HG03280 (cell line): ENCODE data around the gene CAMK2D.

Source experiments
- ATAC-seq: cut with Tn5 transposase; IDR thresholded peaks from one replicate; pipeline ENCODE4 v1.9.1; 2021; ENCODE audit warnings: mild to moderate bottlenecking, moderate library complexity; ENCODE audit not compliant: unreplicated experiment

CAMK2D gene

DNA sequence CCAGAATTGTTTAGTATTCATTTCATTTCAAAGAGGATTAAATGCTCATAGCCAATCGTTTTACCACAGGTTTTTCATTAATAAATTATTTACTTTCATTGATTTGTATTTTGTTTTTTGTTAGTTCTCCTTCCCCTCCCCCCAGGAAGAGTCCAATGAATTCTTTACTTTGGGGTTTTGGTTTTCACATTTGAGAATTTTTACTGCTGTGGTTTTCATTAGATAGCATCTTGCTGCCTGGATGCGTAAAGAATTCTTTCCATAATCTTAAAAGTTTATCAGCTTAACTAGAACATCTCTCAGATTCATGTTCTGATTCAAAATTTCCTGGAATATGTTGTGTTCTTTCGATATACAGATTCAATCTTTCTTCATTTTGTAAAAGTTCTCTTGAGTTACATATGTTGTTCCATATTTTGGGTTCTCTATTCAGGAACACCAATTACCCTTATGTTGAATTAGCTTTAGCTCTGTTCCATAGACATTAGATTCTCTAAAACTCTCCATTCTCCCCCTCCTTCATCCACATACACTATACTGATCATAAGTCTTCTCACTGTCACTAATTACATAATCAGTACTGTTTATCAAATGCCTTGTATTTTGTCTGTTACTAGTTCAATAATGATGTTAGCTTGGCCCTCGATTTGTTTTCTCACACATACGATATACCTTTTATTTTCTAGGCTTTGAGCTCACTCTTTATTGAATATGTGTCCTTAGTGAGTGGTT, 184.4 kb downstream of the CAMK2D start:
- no peak for ATAC-seq

DNA sequence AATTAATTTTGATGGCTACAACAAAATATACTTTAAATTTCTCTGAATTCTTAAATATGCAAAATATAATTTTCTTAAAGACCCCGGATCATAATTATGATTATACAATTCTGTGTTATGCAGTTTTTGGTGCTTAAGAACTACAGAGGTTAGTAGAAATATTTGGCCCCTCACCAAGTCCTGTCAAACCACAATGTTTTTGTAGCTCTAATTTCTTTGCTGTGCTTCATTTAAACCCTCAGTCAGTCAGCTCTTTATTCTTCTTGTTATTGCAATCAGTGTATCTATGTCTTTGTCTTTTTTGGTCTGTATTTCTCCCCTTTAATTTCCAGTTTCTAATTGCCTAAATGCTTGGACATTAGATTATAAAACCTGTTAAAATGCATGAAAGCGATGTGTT, 186.1 kb downstream of the CAMK2D start:
- no peak for ATAC-seq

DNA sequence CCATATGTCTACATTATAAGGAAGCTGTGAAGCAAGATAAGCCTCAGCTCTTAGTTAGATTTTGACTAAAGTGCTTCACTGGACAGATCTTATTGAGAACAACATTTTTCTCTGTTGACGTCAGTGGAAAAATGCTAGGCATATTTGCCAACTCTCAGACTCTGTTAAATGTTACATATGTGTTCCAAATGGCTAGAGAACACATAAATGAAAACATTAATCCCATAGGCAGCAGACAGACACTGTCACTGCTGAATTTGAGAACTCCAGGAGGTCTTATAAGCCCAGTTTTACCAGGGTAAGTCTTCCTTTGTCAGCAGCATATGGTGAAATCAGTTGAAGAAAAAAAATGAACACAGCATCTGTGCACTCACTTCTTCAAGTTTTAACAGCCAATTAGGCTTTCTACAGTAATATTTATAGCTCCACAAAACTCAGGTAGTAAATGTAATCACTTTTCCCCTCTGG, 186.9 kb downstream of the CAMK2D start:
- ATAC-seq = no peak

DNA sequence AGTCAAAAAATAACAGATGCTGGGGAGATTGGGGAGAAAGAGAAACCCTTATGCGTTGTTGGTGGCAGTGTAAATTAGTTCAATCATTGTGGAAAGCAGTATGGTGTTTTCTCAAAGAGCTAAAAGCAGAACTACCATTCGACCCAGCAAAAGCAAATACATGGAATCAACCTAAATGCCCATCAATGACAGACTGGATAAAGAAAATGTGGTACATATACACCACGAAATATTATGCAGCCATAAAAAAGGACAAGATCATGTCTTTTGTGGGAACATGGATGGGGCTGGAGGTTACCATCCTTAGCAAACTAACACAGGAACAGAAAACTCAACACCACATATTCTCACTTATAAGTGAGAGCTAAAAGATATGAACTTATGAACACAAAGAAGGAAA, 188.9 kb downstream of the CAMK2D start:
- ATAC-seq = no peak

DNA sequence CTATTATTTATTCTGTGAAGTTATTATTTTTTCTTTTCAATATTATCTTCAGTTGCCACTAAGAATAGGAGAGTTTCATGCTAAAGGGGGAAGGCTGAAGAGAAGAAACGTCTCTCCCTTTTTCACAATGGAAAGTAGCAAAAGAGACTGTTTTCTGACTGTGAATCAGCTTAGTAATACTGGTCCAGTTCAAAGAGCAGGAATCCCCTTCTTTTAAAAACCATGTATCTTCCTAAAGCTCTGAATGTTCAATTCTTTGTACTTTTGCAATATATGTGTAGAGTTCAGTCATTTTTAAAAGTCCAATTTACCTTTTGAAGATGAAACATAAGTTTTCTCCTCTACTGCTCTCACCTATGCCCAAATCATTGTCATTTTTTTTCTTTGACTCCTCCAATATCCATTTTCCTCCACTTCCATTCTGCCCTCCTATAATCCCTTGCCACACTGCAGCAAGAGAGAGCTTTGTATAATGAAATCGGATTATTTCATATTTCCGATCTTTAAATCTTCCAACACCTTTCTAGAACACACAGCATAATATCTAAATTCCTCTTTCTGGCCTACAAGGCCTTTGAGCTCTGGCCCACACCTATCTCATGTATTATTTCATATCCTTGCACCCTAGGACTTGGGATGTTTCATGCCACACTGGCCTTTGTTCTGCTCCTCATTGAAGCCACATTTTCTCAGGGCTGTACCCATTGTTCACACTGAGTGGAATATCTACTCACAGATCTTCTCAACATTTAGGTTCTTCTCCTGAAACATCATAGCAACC, 195.3 kb downstream of the CAMK2D start:
- no peak for ATAC-seq

DNA sequence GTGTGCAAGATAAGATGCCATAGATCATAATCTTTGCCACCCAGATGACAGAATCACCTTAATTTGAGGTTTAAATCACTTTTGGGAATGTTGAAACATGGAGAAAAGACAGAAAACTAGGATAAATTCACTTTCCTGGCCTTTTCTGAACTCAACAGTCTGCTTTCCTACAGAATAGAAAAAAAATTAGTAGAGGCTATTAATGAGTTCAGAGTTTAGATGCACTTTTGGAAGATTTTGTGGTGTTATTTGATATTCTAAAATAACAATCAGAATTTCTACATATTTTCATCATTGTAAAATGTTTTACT, 195.9 kb downstream of the CAMK2D start:
- no peak for ATAC-seq

DNA sequence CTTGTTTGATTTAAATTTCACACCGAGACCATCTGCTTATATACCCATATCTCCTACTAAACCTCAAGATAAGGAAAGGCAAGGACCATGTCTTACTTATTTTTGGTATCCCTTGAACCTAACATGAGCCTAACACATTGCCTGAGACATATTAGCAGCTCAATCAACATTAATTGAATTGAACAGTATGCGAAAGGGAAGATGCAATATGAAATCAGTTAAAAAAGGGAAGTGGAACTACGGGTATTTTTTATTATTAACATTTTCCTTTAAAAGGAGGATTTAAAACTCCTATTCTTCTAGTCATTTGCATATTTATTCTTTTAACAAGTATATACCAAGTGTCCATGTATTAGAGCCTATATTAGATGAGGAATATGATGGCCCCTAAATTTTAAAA, 197.0 kb downstream of the CAMK2D start:
- ATAC-seq = peak; percentile 21

DNA sequence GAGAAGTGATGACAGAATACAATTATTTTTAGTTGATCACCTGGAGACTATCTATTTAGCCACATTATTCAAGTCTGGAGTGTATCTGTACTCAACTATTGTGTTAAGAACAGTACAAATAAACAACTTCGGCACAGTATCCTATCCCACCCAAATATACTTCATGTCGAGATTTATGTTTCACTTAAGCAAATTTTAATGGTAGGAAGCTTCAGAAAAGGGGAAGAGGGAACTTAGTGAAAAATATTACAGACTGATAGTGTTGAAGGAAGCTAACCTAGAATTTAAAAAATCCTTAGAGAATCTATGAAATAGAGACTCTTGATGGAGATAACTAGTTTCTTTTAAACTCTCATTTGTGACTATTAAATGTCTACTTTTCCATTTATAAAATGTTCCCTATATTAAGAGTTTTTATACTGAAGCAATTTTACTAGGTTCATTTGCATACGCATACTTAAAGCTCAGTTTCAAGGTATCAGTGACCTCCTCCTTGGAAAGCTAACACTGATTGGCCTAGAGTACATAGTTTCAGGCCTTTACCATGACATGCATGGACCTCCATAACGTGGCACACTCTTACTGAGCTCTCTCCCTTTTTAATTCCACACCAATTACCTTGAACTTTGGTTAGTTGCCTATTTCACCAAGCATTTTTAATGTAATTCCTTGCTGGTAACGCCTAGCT, 197.7 kb downstream of the CAMK2D start:
- no peak for ATAC-seq

DNA sequence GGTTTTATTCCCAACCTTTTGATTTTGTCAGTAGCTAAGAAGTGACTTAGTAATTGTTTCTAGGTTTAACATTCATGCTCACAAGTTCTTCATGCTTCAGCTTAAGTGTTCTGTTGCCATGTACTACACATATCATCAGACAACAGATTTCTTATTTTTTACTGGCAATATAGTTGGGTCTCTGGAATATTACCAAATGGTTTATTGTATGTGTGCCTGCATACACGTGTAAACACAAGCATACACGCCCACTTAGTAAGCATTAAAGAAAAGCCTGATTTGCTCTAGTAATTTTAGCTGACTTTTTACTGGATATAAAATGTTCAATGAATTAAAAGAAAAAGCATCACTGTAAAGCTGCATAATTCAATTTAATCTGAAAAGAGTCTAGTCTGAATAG, 199.8 kb downstream of the CAMK2D start:
- ATAC-seq = no peak

DNA sequence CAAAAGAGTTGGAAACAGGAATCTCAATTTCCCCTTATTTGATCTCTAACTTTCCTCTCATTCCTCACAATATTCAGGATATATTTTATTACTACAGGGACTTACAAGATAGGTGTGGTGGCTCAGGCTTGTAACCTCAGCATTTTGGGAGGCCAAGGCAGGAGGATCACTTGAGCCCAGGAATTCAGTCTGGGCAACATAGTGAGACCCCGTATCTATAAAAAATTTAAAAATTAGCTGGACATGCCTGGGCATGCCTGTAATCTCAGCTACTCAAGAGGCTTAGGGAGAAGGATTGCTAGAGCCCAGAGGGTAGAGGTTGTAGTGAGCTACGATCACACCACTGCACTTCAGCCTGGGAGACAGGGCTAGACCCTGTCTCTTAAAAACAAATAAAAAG, 200.4 kb downstream of the CAMK2D start:
- no peak for ATAC-seq

DNA sequence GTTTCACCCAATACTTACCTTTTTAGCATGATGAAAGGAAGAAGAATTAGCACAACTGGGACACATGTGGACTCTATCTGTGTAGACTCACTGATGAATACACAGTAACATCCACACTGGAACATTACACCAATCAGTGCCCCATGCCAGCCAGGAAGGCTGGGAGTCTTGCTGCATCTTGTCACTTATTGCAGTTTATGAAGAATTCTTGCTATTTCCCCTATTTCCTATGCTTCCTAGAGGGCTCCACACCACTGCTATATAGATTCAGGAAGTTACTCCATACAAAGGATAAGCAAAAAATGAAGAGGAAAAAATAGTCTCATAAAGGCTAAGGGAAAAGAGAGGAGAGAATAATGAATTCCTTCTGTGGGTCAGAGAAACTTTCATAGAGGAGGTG, 201.0 kb downstream of the CAMK2D start:
- no peak for ATAC-seq

DNA sequence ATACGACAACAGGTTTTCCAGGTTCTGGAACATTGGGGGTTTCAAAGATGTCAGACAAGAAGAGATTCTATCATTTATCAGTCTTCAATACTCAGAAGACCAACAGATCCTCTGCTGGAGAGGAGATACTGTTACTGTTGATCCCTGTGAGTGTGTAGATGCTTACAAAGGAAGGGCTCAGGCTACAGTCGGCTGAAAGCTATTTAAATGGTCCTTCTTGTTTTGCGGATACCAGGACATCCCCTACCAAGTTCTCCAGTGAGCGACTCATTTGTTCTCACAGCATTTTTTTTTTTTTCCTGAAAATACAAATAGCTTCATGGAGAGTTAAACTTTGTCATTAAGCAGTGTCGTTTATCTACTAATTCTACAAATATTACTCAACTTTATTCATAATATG, 201.6 kb downstream of the CAMK2D start:
- ATAC-seq = no peak

DNA sequence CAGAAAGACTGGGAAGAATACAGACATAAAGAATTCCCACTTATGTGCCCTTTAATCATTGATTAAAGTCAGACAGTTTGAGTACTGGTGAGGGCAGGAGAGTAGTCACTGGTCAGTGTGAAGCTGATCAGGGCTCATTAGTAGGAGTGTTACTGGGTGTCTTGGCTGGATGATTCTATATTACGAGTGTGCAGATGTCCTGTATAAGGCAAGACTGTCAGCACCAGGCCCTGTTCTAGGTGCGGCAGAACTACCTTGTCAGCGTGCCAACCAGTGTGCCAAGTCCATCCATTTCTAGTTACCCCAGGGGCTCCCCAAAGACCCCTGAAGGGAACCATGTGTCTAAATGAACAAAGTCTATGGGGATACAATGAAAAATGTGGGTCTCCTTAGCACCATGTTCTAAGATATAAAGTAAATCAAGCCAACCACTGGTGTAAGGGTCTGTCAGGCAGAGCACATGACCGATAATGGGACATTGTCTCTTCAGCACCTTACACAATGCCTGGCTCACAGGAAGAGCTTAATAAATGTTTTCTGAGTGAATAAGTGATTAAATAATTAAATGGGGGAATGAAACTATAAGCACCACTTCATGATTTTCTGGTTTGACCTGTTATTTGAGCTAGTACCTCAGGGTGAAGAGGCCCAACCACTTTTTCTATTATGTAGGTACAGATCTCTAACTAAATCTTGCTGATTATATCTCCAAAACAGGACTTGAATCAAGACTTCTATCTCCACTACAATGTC, 205.0 kb downstream of the CAMK2D start:
- ATAC-seq = no peak

DNA sequence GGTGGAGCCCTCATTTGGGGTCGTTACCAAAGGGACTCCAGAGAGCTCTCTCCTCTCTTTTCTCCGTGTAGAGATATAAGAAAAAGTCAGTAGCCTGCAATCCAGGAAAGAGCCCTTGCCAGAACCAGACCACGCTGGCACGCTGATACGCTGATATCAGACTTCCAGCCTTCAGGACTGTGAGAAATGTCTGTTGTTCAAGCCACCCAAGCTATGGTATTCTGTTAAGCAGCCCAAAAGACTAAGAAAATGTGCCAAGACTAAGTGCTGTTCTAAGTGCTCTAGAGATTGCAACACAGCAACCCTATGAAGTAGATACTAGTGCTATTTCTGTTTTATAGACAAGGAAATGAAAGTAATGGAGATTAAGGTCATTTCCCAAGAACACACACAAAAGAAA, 205.7 kb downstream of the CAMK2D start:
- ATAC-seq = no peak

DNA sequence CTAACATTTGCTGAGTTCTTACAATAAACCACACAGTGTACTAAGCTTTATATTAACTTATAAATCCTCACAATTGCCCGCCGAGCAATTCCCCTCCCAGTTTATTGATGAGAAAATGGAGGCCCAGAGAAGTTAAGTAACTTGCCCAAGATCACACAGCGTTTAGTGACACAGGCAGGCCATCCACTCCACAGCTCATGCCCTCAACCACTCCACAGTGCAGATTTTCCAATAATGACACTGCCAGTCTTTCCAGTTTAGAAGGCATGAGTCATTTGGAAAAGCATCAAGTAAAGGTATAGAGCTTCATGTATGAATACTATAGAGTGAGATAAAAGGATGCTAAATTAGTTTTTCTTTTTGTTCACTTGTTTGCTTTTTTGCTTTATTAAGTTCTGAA, 208.5 kb downstream of the CAMK2D start:
- no peak for ATAC-seq

DNA sequence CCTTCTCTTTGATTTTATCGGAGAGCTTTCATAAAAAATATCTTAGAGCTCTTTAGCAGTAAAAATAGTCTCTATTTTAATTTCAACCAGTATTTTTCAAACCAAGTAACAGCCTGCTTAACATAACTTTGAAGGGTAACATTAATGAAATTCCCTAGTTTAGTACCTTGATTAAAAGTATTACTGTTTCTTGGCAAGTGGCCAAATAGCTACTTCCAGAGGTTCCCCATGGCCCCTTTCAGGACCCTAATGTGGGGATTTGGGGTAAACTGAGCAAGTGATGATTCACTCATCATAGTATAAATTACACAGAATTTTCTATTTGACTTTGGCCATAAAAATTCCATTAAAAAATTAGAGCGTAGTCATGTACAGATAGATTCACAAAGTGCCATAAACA, 211.0 kb downstream of the CAMK2D start:
- ATAC-seq = no peak

DNA sequence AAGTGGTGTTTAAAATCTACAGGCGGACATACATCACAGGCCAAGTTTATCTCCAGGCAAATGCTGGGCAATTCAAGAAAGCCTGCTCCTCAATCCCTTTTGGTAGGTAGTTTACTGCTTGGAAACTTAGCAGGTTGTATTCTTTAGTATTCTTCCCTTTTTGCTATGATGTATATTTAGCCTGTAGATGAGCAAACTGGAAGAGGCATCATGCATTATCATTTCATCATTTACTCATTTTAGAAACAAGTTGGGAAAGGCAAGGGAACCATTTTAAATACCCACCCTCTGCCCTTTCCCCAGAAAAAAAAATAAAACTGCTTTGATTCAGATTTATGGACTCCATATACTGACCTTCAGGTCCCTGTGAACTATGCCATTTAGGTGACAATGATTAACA, 213.2 kb downstream of the CAMK2D start:
- ATAC-seq = no peak

DNA sequence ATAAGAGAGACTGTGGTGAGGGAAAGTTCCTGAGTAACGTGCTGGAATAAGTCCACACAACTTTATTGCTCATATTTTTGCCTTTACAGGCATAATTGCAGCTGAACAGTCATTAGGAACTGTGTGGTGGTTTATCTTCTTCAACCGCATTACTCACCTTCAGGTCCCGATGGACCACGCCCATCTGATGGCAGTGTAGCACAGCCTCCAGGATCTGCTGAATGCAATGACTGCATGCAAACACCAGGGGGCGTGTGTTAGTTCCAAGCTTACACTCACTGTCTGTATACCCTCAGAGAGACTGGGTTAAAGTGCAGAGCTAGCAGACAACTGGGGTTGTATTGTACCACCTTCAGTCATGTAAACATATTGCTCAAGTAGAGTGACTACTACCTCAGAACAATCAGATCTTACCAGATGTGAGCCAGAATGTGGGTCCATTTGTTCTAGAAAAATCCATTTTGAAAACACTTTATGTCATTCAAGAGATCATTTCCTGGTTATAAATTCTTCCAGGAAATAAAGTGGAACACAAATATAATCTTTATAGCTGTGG, 214.0 kb downstream of the CAMK2D start:
- peak; percentile 98 for ATAC-seq

DNA sequence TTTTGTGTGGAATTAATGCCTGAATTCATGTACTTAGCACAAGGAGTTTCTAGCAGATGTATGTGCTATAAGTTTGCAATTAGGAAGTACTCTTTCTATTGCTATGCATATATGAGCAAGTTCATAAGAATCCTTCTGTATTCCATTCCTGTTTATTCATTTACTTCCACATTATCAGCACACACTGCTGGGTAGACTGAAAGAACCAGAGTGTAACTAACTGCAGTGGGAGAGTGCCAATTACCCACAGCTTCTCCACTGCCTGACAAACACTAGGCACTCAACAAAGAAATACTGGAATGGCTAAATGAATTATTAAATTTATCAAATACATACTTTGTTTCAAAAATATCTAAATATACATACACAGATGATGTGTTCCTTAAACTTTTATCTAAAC, 219.6 kb downstream of the CAMK2D start:
- no peak for ATAC-seq

DNA sequence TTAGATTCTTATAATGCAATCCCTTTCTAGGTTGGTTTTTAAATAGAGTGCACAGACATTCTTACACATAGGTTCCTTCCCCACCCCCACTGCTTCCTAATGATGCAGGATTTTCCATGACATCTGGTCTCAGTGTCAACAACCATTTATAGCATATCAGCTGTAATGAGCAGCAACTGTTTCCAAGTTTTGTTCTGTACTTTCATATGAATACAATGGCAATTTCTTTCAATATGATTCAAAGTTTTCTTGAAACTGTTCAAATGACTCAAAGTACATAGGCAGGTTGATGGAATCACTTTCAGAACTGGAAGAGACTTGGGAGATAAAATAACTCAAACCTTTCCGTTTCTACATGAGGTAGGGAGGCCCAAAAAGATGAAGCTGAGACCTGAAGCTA, 220.7 kb downstream of the CAMK2D start:
- no peak for ATAC-seq

DNA sequence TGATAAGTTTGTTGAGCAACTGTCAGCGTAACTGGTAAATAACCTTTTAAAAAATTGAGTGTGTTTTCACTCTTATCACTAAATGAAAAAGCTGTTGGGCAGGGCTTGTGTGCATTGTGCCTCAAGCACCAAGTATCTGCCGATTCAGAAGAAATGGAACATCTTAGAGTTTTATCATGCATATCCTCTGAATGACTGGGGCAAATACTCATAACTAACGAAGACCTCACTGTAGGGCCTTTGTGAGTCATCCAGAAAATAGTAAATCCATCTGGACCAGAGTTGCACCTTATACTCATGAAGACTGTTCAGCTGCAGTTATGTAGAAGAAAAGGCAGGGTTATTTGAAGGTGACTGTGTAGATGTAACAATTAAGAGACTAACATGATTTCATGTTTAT, 222.1 kb downstream of the CAMK2D start:
- ATAC-seq = peak; percentile 59
